Subcutaneous abdominal adipose tissue (tissue), 5 donors: ENCODE results near the gene SPG7.
"Not testable (repeated sequence)": the region's sequence is repeated elsewhere in the genome, so short reads cannot be mapped to it uniquely, and the experiment has no call there.

Experiments used
- H3K27ac ChIP-seq: one replicate; pipeline ENCODE4 v1.7.0; 2013; ENCODE audit warnings: low read depth, mild to moderate bottlenecking, inconsistent platforms, low read length, moderate library complexity
- H3K27me3 ChIP-seq, 5 donors: one replicate each; pipeline ENCODE4 v1.7.0; 2013; ENCODE audit warnings: low read length in 5 of 5, inconsistent platforms in 1 of 5; ENCODE audit not compliant: control insufficient read depth in 5 of 5, insufficient read depth in 4 of 5
- H3K36me3 ChIP-seq, 5 donors: one replicate each; pipeline ENCODE4 v1.7.0; 2013; ENCODE audit warnings: low read length in 5 of 5; ENCODE audit not compliant: control insufficient read depth in 5 of 5, insufficient read depth in 5 of 5
- H3K4me1 ChIP-seq, 5 donors: one replicate each; pipeline ENCODE4 v1.7.0; 2013; ENCODE audit warnings: low read length in 5 of 5, mild to moderate bottlenecking in 3 of 5, moderate library complexity in 1 of 5; ENCODE audit not compliant: control insufficient read depth in 5 of 5, insufficient read depth in 5 of 5
- H3K4me3 ChIP-seq, 5 donors: one replicate each; pipeline ENCODE4 v1.7.0; 2013; ENCODE audit warnings: low read length in 5 of 5, low read depth in 1 of 5
- H3K9ac ChIP-seq, 5 donors: one replicate each; pipeline ENCODE4 v1.7.0; 2013; ENCODE audit warnings: low read length in 5 of 5, mild to moderate bottlenecking in 4 of 5, moderate library complexity in 3 of 5
- H3K9me3 ChIP-seq, 5 donors: one replicate each; pipeline ENCODE4 v1.7.0; 2013; ENCODE audit warnings: low read length in 5 of 5; ENCODE audit not compliant: control insufficient read depth in 5 of 5
- donor health status: healthy.
- donor health status: healthy.
- donor health status: healthy.
- donor health status: healthy.
- donor health status: healthy.

SPG7 gene

GRCh38 chr16:89507834-89508590 is at the start of gene SPG7:
Gene SPG7 (plus strand): TSS chr16:89508403. CDS start chr16:89508418, 15 bp downstream.
- Histone ChIP-seq H3K4me1 (peaks cover 6 to 43% (median 41%) of the 10 kb centered on the region in 5 donors), H3K4me3 (peak within 1 kb of the TSS; percentile 78 to 90 (median 88)), H3K27ac (peak within 1 kb of the TSS; percentile 89), H3K27me3 (no peaks in the 10 kb centered on the region), H3K9ac (peak within 1 kb of the TSS; percentile 89 to 98 (median 91)), H3K36me3 (peaks cover 0 to 24% (median 21%) of the 10 kb centered on the region in 5 donors), H3K9me3 (no peaks in the 10 kb centered on the region)

GRCh38 chr16:89458551-89458950 is 49.7 kb upstream of the SPG7 start:
- no peak overlapping the region for H3K4me3 ChIP-seq
- peaks cover 0 to 30% (median 14%) of the 10 kb centered on the region in 5 donors for H3K4me1 ChIP-seq

GRCh38 chr16:89458967-89459366 is 49.2 kb upstream of the SPG7 start:
- H3K27ac ChIP-seq = no peak overlapping the region
- H3K4me3 ChIP-seq = no peak overlapping the region
- H3K9me3 ChIP-seq = no peaks in the 10 kb centered on the region
- H3K4me1 ChIP-seq = peaks cover 0 to 25% (median 10%) of the 10 kb centered on the region in 5 donors
- no peak overlapping the region for H3K9ac ChIP-seq
- no peaks in the 10 kb centered on the region for H3K27me3 ChIP-seq
- H3K36me3 ChIP-seq = no peaks in the 10 kb centered on the region

More at GRCh38 chr16:89458551-89458950, 49.7 kb upstream of the SPG7 start:
- Histone ChIP-seq H3K9ac (no peak overlapping the region), H3K27ac (no peak overlapping the region), H3K9me3 (no peaks in the 10 kb centered on the region), H3K36me3 (no peaks in the 10 kb centered on the region), H3K27me3 (no peaks in the 10 kb centered on the region)

- Histone ChIP-seq H3K27ac (no peak overlapping the region), H3K27me3 (no peaks in the 10 kb centered on the region), H3K4me1 (peaks cover 0 to 17% (median 7%) of the 10 kb centered on the region in 5 donors), H3K36me3 (no peaks in the 10 kb centered on the region), H3K9me3 (no peaks in the 10 kb centered on the region), H3K4me3 (no peak overlapping the region), H3K9ac (no peak overlapping the region)
These were observed 47.6 kb upstream of the SPG7 start for GRCh38 chr16:89460556-89460955.

GRCh38 chr16:89461890-89462289 is 46.3 kb upstream of the SPG7 start:
- peaks cover 0 to 20% (median 7%) of the 10 kb centered on the region in 5 donors for H3K4me1 ChIP-seq
- H3K27me3 ChIP-seq, H3K4me3 ChIP-seq, H3K27ac ChIP-seq, H3K9me3 ChIP-seq, H3K36me3 ChIP-seq, H3K9ac ChIP-seq: not testable (repeated sequence)

- H3K27ac ChIP-seq, H3K27me3 ChIP-seq, H3K9ac ChIP-seq, H3K4me3 ChIP-seq, H3K9me3 ChIP-seq, H3K36me3 ChIP-seq: not testable (repeated sequence)
- peaks cover 0 to 22% (median 7%) of the 10 kb centered on the region in 5 donors for H3K4me1 ChIP-seq
These were observed 45.6 kb upstream of the SPG7 start for GRCh38 chr16:89462639-89463038.

GRCh38 chr16:89463312-89463711 is 44.9 kb upstream of the SPG7 start:
- not testable (repeated sequence) for H3K27ac ChIP-seq, H3K9ac ChIP-seq, H3K36me3 ChIP-seq, H3K4me3 ChIP-seq, H3K9me3 ChIP-seq, H3K27me3 ChIP-seq
- peaks cover 0 to 23% (median 10%) of the 10 kb centered on the region in 5 donors for H3K4me1 ChIP-seq

GRCh38 chr16:89466920-89467319 is 41.3 kb upstream of the SPG7 start:
- no peak overlapping the region for H3K9ac ChIP-seq
- no peaks in the 10 kb centered on the region for H3K36me3 ChIP-seq
- H3K4me1 ChIP-seq = peaks cover 0 to 25% (median 22%) of the 10 kb centered on the region in 5 donors
- no peaks in the 10 kb centered on the region for H3K27me3 ChIP-seq
- H3K4me3 ChIP-seq = no peak overlapping the region
- no peak overlapping the region for H3K27ac ChIP-seq
- no peaks in the 10 kb centered on the region for H3K9me3 ChIP-seq

- H3K4me1 ChIP-seq = peaks cover 0 to 29% (median 24%) of the 10 kb centered on the region in 5 donors
These were observed 40.8 kb upstream of the SPG7 start for GRCh38 chr16:89467382-89467781.

GRCh38 chr16:89472711-89473075 is 35.5 kb upstream of the SPG7 start:
- H3K9ac ChIP-seq = no peak overlapping the region
- H3K27ac ChIP-seq = no peak overlapping the region
- no peak overlapping the region for H3K4me3 ChIP-seq
- H3K36me3 ChIP-seq = no peaks in the 10 kb centered on the region
- no peaks in the 10 kb centered on the region for H3K9me3 ChIP-seq
- H3K4me1 ChIP-seq = peaks cover 5 to 61% (median 51%) of the 10 kb centered on the region in 5 donors
- H3K27me3 ChIP-seq = no peaks in the 10 kb centered on the region

More at GRCh38 chr16:89467382-89467781, 40.8 kb upstream of the SPG7 start:
- Histone ChIP-seq H3K9me3 (no peaks in the 10 kb centered on the region), H3K27me3 (no peaks in the 10 kb centered on the region), H3K36me3 (no peaks in the 10 kb centered on the region), H3K4me3 (no peak overlapping the region), H3K27ac (no peak overlapping the region), H3K9ac (no peak overlapping the region)
